Left renal cortex interstitium (tissue), 4 donors: ENCODE results near the gene EPHX1. TPM values are rescaled to one million over a fixed set of nuclear protein-coding genes. Genes with fewer than 3 reads are reported as not detected.
A peak's percentile ranks its signal among the peaks of the same experiment; 100 is the strongest.
"Not testable (repeated sequence)": the region's sequence is repeated elsewhere in the genome, so short reads cannot be mapped to it uniquely, and the experiment has no call there.

Experiments
- DNase-seq, 4 donors: peaks; one replicate each; pipeline ENCODE4 v3.0.0-alpha.2; 2013; ENCODE audit warnings: low read depth in 4 of 4, low spot score in 2 of 4, missing footprints in 1 of 4
- polyA plus RNA-seq, 4 donors: library from polyadenylated mRNA; unstranded; fragments of 120-200 nt; gene quantifications; one replicate each; pipeline ENCODE4 v1.2.1, GENCODE V29; 2013; ENCODE audit not compliant: insufficient read length in 4 of 4

Gene EPHX1
- polyA plus RNA-seq, 4 donors = 54.5 to 66.5 (median 57.6) TPM

GRCh38 chr1:225777058-225777582 is 32.8 kb upstream of the EPHX1 start:
- no peak for DNase-seq

- DNase-seq = peak; percentile 90 to 99 (median 97)
Observed at GRCh38 chr1:225777583-225778336, 32.2 kb upstream of the EPHX1 start, which contains the start of gene SRP9. Gene SRP9 (plus strand): TSS chr1:225777826. CDS start chr1:225777941, 115 bp downstream.

- no peak for DNase-seq
Observed at GRCh38 chr1:225778337-225778669, 31.6 kb upstream of the EPHX1 start.

GRCh38 chr1:225779165-225779564 is 30.8 kb upstream of the EPHX1 start:
- DNase-seq = not testable (repeated sequence)

- DNase-seq = no peak
Observed at GRCh38 chr1:225780134-225780533, 29.8 kb upstream of the EPHX1 start.

GRCh38 chr1:225780630-225781029 is 29.3 kb upstream of the EPHX1 start:
- no peak for DNase-seq

- not testable (repeated sequence) for DNase-seq
Observed at GRCh38 chr1:225789142-225789541, 20.8 kb upstream of the EPHX1 start.

- DNase-seq = no peak
Observed at GRCh38 chr1:225794954-225795353, 15.0 kb upstream of the EPHX1 start.

- DNase-seq = not testable (repeated sequence)
Observed at GRCh38 chr1:225796097-225796496, 13.8 kb upstream of the EPHX1 start.

- DNase-seq = not testable (repeated sequence)
Observed at GRCh38 chr1:225801146-225801545, 8.8 kb upstream of the EPHX1 start.

GRCh38 chr1:225806249-225806648 is 3.7 kb upstream of the EPHX1 start:
- no peak for DNase-seq

GRCh38 chr1:225806736-225807135 is 3.2 kb upstream of the EPHX1 start:
- DNase-seq = not testable (repeated sequence)

GRCh38 chr1:225808136-225808535 is 1.8 kb upstream of the EPHX1 start:
- DNase-seq = no peak

- not testable (repeated sequence) for DNase-seq
Observed at GRCh38 chr1:225810579-225811538, 935 bp downstream of the EPHX1 start.

GRCh38 chr1:225811622-225812487 is 1.9 kb downstream of the EPHX1 start:
- no peak for DNase-seq

- no peak for DNase-seq
Observed at GRCh38 chr1:225812488-225813213, 2.7 kb downstream of the EPHX1 start.

GRCh38 chr1:225813214-225813964 is 3.5 kb downstream of the EPHX1 start:
- no peak for DNase-seq

- DNase-seq = no peak
Observed at GRCh38 chr1:225814381-225814780, 4.5 kb downstream of the EPHX1 start.

GRCh38 chr1:225815090-225815489 is 5.2 kb downstream of the EPHX1 start:
- not testable (repeated sequence) for DNase-seq
